HG02623 (cell line): ENCODE measurements around the gene CROCC.
"Not testable (repeated sequence)": the region's sequence is repeated elsewhere in the genome, so short reads cannot be mapped to it uniquely, and the experiment has no call there.

Experiments
- ATAC-seq: cut with Tn5 transposase; IDR thresholded peaks from one replicate; pipeline ENCODE4 v1.9.1; 2021; ENCODE audit warnings: moderate library complexity; ENCODE audit not compliant: unreplicated experiment

CROCC gene

GRCh38 chr1:16964169-16964568 lies 42.4 kb downstream of the CROCC start:
- not testable (repeated sequence) for ATAC-seq

DNA sequence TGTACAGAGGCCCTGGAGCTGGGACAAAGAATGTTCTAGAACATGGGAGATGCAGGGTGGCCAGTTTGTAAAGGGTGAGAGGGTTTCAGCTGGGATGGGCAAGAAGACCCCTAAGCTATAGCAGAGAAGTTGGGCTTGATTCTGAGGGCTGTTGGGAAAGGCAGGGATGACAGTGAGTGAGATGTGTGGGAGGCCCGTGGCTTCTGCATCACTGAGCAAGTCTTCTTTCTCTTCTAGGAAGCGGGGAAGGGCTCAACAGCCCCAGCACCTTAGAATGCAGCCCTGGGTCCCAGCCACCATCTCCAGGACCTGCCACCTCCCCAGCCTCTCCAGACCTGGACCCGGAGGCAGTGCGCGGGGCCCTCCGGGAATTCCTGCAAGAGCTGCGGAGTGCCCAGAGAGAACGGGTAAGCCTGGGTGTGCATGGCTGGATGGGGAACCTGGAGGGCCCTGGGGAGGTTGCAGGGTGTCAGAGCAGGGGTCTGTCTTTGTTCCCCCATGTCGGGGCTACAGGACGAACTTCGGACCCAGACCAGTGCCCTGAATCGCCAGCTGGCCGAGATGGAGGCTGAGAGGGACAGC lies 43.8 kb downstream of the CROCC start:
- ATAC-seq = no peak

GRCh38 chr1:16966282-16966681 lies 44.6 kb downstream of the CROCC start:
- no peak for ATAC-seq

GRCh38 chr1:16967095-16967575 lies 45.4 kb downstream of the CROCC start:
- ATAC-seq = no peak

- ATAC-seq = no peak
Observed at GRCh38 chr1:16967962-16968361, 46.2 kb downstream of the CROCC start.

- ATAC-seq = no peak
Observed at GRCh38 chr1:16968372-16968771, 46.6 kb downstream of the CROCC start.

GRCh38 chr1:16969057-16969611 lies 47.4 kb downstream of the CROCC start:
- no peak for ATAC-seq

GRCh38 chr1:16969651-16970050 lies 47.9 kb downstream of the CROCC start:
- ATAC-seq = no peak

DNA sequence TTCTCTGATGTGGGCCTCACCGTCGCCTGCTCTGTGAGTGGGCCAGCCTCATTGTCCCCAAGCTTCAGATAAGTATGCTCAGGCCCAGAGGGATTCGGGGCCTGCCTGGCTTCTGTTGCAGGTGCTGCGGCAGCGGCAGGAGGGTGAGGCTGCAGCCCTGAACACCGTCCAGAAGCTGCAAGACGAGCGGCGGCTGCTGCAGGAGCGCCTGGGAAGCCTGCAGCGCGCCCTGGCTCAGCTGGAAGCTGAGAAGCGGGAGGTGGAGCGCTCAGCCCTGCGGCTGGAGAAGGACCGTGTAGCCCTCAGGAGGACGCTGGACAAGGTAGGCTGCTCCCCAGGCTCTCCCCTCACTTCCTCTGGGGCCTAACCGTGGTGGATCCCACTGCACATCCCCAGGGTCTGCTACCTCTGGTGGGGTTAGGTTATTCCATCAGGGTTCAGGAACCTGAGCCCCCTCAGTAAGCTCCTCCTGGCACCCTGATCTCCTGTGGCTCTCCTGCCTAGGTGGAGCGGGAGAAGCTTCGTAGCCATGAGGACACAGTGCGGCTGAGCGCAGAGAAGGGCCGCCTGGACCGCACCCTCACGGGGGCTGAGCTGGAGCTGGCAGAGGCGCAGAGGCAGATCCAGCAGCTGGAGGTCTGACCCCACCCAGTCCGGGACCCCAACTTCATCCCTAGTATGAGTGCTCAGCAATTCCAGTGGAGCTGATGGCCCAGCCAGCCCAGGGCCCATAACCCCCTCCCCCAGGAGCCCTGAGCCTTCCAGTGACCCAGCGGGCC lies 48.6 kb downstream of the CROCC start:
- ATAC-seq = no peak

DNA sequence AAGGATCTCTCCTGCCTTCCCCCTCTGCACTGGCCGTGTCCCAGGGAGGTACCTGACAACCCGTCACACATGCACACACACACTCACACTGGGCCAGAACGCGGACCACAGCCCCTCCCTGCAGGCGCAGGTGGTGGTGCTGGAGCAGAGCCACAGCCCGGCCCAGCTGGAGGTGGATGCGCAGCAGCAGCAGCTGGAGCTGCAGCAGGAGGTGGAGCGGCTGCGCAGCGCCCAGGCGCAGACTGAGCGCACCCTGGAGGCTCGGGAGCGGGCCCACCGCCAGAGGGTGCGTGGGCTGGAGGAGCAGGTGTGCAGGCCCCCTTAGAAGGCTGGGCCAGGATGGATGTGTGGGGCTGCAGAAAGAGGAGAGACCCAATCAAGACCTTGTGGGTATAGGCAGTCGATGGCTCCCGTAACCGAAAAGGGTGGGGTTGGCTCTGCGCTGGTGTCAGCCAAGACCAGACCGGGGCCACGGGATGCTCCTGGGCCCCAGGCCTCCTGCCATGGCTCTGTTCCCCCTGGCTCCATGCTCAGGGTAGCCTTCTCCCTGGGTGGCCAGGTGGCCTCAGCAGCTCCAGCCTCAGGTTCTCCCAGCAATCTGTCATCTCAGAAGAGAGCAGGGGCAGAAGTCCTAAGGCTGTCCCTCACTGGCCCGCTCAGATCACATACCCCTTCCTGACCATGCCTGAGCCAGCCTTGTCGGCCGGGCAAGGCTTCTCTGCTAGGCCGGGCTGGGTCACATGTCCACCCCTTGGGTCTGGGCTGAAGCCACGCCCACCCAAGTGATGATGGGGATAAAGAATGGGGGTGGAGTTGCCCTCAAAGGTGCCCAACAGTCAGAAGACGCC lies 49.8 kb downstream of the CROCC start:
- no peak for ATAC-seq

DNA sequence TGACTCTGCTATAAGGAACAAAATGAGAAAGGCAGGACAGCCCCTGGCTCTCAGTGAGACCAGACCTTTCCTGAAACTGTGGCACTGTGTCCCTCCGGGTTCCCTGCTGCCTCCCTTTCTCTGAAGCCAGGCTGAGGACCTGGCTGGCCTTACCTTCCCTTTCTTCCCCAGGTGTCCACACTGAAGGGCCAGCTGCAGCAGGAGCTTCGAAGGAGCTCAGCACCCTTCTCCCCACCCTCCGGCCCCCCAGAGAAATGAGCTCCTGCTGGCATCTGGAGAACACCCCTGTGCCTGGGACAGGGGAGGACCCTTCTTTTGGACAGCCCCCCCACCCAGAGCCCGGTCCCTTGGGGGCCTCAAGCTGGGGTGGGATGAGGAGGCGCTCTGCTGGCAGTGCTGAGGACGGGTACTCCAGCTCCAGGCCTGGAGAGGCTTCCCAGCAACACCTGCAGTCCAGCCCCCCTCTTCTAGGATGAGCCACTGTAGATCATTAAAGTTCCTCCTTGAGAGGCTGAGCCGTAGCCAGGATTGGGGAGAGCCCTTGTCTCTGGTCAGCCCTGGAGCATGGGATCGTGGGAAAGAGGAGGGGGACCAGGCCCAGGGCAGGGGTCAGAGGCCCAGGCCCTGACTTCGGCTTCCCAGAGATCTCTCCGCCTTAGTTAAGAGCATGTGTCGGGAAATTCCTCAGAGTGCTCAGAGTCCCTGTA lies 50.6 kb downstream of the CROCC start:
- ATAC-seq = no peak

GRCh38 chr1:16973215-16973614 lies 51.5 kb downstream of the CROCC start:
- no peak for ATAC-seq

DNA sequence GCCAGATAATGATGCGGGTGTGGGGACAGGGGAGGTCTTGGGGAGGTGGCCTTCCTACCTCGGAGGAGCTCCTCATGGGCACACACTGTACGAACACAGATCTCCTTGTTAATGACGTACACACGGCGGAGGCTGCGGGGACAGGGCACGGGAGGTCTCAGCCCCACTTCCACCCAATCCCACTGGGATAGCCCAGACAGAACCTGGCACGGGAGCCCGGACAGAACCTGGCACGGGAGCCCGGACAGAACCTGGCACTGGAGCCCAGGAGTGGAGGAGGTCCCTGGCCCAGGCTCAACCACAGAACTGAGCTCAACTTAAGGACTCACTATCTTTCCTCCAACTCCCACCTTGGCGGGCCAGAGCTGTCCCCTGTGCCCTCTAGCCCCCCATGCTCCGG lies 53.5 kb downstream of the CROCC start:
- no peak for ATAC-seq

GRCh38 chr1:16975838-16976237 lies 54.1 kb downstream of the CROCC start:
- ATAC-seq = no peak

DNA sequence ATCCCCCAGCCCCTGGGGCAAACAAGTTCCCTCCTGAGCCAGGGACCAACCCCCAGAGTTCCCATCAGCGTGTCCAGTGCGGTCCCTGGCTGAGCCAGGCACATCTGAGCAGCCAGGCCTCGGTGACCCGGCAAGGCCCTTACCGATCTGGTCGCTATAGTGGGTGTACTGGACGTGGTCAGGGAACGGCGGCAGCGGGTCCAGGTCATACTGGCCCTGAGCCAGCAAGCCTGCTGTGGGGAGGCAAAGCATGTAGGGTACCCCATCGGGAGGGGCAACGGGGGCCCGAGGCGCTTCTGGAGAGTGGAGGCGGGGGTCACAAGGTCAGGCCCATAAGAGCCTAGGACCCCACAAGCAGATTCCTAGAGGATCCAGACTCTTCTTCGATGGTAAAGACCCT lies 55.2 kb downstream of the CROCC start:
- no peak for ATAC-seq

DNA sequence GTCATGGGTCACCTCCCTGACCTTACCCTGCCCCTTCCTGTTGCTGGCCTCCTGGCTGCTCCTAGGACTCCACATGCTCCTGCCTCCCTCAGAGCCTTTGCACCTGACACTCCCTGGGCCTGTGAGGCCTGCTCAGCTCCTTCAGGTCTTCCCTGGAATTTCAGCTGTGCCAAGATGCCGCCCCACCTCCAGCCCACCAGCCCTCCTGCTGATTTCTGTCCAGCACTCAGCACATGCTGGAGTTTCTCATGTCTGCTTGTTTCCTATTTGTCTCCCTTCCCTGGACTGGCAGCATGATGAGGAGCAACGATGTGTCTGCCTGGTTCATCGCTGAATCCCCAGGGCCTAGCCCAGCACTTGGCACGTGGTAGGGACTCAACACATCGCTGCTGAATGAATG lies 55.6 kb downstream of the CROCC start:
- ATAC-seq = no peak

DNA sequence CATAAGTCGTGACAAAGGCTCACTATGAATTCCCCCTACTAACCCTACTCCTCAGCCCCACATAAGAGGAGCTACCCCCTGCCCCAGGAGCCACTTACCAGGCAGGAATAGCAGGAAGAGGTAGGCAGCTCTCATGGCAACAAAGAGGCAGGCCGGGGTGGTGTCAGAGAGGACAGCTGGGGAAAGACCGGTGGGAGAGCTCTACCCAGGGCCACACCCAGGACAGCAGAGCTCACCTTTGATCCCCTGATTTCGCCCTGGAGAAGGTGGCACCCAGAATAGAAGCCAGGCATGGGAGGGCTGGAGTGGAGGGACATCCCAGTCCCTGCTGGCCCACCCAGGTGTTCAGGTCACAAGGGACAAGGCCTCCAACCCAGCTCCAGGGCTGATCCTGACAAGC lies 56.4 kb downstream of the CROCC start:
- ATAC-seq = no peak

GRCh38 chr1:16978567-16979474 lies 57.1 kb downstream of the CROCC start:
- ATAC-seq = no peak

DNA sequence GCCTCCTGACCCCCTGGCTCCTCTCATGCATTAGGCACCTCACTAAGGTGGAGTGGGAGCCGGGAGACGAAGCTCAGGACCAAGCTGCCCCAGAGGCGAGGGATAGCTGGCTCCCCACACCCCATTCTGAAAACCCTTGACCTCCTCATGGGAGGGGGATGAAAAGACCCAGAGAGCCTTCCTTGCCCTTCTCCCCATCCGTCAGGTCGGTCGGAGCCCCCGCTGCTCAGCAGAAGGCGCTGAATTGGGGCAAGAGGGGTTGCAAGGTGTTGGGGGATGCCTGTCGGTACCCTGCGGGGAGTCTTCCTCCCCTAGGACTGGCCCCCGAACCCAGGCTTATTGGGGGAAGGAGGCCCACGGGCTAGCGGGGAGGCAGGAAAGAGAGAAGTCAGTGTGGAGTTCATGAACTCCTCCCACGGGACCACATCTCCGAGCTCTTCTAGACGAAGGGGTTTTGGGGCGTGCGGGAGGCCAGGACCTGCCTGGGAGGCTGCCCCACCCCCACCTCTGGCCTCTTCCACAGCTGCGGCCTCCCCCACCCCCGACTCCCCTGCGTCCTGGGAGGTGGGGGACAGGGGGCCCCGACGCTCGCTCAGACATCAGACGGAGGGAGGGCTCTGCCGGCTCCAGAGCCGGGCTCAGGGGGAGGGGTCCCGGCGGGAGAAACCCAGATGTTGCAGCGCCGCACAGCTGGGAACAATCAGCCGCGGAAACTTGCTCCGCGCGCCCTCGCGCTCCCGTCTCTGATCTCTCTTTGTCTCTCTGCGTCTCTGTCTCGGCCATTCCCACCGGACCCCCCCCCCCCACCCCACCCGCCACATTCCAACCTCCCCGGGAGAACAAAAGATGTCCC lies 58.0 kb downstream of the CROCC start:
- no peak for ATAC-seq
